ENCODE results near the gene PPP5C.
"Not testable (repeated sequence)": the region's sequence is repeated elsewhere in the genome, so short reads cannot be mapped to it uniquely, and the experiment has no call there.

PPP5C gene

DNA sequence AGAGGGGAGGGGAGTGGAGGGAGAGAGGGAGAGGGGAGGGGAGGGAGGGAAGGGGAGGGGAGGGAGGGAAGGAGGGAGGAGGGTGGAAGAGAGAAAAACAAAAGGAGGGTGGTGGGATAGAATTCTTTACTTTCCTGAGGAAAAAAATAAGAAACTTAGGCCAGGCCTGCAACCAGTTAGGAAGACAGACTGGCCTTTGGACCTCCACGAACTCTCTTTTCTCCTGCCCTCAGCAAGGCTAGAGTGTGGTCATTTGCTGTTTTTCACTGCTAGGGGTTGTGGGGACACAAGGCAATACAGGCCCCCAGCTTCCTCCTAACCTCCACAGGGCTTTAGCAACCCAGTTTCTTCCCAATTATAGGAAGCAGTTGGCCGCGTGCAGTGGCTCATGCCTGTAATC, 62.3 kb downstream of the PPP5C start:
- no peak for DNase-seq (ENCODE audit: low read depth)

DNA sequence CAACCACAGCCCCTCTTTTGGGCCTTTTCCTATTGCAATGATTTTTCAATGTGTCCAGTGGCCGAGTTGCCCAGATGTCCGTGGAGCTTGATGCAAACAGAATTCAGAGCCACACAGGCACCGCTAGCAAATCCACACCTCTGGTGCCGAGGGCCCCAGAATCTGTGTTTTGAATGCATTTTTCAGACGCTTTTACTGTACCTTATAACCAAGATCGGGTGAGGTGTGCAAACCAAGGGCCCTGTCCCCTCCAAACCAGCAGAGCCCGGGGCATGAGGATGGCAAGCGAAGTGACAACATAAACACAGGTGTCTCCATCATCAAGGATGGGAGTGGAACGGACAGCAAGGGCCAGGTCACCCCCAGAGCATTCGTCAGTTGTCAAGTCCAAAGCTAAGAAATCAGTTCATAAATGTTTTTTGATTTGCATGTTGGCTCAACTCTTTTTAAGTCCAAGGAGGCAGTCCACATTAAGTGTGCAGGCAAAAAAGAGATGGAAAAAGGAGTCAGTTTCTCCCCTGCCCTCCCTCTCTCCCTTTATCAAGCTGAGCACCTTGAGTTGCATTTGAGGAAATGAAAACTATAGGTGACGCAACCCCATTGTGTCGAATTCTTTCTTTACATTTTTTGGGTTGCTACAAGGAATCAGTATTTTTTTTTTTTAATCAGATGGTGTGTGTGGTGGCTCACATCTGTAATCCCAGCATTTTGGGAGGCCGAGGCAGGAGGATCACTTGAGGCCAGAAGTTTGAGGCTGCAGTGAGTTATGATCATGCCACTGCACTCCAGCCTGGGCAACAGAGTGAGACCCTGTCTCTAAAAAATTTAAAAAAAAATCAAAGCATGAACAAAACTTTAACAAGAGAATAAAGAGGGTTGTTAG, 63.6 kb downstream of the PPP5C start:
- DNase-seq (ENCODE audit: low read depth) = no peak

DNA sequence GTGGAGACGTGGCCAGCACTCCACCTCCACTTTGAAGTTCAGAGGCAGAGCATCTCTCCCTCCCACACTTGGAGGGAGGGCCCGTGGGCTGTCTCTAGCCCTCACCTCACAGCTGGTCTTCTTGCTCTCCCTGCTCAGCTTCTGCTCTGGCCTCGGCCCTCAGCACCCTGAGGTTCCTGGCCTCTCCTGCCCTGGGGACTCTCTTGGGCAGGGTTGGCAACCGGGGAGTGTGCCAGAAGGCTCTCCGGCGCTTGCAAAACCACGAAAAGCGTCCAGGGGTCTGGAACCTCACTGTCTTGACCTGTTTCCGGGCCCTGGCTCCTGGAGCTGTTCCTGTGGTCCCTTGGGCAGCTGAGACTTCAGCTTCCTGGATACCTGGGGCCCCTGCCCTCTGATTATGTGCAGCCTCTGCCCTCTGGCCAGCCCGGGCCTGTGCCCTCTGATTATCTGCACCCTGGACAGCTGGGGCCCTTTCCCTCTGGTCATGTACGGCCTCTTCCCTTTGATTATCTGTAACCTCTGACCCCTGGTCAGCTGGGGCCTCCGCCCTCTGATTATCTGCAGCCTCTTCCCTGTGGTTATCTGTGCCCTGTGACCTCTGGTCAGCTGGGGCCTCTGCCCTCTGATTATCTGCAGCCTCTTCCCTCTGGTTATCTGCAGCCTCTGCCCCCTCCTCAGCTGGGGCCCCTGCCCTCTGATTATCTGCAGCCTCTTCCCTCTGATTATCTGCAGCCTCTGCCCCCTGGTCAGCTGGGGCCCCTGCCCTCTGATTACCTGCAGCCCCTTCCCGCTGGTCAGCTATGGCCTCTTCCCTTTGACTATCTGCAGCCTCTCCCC, 64.4 kb downstream of the PPP5C start:
- no peak for DNase-seq (ENCODE audit: low read depth)

DNA sequence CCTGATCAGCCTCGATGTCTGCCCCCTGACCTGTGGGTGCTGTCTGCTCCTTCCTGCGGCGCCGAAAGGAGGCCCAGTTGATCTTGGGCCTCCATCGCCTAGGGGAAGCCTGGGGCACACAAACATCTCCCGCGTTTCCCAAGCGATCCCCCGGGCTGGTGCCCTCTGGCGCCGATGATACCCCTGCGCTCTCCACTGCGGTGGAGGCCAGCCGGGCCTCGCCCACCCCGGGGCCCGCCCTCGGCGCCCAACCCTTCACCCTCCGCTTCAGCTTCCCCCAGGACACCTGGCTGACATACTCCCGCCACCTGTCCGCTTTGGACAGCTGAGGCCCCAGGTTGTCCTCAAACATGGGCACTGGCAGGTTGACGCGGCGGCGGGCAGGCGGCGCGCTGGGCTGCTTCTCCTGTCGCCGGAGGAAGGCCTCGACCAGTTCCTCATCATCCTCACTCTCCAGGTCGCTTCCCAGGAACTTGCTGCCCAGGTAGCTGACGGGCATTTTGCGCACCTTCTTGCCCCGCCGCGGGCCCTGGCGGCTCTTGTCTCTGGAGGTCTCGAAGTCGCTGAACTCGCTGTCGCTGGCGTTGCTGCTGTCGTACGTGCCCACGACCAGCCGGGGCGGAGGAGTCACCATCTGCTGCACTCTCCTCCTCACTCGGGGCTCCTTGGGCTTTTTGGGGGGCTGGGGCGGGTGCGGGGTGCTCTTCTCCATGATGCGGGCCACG, 65.2 kb downstream of the PPP5C start:
- no peak for DNase-seq (ENCODE audit: low read depth)

DNA sequence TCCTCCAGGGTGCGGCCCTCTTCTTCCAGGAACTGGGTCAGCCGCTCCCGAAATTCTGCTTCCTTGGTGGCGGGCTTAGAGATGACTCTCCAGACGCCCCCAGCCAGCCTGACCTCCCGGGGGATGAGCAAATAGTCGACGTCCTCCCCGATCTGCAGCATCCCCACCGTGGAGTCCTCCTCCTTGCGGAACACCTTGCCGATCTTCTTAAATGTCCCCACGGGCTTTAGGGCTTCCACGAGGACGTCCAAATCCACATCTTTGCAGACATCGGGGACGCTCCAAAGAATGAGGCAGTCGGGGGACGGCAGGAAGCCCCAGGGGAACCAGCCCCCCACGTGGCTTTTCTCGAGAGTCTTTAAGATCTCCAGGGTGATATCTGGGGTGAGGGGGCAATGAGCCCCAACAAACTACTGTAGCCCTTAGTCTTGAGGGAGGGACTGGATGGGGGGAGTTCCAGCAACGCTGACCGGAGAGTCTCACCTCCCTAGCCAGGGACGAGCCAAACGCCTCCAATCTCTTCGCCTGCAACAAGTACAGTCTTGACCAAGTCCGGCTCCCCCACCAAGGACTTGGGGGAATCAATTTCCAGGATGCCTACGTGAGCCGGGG, 65.9 kb downstream of the PPP5C start:
- no peak for DNase-seq (ENCODE audit: low read depth)

DNA sequence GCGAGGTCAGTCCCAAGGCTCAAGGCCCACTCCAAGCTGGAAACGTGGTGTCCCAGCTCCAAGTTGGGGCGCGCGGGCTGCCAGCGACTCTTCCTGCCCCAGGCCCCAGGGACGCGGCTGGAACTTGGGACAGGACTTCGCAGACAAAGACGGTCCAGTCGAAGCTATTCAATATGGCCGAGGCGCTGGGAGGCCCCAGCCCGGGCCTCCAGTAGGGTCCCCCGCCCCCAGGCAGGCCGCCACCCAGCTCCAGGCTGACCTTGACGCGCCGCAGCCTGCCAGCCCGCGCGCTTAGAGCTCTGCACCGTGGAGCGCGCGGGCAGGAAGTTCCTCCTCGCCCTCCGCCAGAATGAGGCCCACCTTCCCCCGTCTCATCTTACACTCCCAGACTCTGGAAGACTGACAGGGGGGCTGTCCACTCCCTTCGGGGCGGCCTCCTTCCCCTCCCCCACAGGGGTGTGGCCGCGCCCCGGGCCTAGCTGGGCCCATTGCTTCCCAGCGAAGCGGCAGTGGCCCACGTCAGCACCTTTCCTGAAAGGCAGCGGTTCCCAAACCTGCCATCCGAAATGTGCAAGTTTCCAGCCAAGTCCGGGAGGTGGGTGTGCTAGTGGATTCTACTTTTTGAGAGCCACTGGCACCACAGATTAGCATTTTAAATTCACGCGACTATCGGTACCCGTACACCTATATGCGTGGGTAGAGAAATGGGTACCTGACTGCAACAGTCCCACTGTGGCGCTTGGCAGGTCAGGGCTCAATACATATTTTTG, 66.6 kb downstream of the PPP5C start, which contains the start of gene CCDC8:
Gene CCDC8 (minus strand): TSS at position 303 of the 770 bp plus-strand sequence. CDS start 754 bp downstream, outside the sequence.
- peak; percentile 95 for DNase-seq (ENCODE audit: low read depth)

DNA sequence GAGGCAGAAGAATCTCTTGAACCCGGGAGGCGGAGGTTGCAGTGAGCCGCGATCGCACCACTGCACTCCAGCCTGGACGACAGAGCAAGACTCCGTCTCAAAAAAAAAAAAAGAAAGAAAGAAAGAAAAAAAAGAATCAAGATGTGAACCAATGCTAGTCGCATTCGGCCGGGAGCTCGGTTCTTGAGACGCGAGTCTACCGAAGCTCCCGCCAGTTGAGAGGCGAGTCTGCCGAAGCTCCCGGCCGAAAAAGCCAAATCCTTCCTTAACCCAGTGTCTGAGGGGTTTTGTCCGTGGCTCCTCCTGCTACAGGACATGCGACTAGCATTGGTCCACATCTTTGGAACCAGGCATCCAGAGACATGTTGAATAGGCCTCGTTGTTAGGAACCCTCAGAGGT, 68.0 kb downstream of the PPP5C start:
- DNase-seq (ENCODE audit: low read depth) = not testable (repeated sequence)

DNA sequence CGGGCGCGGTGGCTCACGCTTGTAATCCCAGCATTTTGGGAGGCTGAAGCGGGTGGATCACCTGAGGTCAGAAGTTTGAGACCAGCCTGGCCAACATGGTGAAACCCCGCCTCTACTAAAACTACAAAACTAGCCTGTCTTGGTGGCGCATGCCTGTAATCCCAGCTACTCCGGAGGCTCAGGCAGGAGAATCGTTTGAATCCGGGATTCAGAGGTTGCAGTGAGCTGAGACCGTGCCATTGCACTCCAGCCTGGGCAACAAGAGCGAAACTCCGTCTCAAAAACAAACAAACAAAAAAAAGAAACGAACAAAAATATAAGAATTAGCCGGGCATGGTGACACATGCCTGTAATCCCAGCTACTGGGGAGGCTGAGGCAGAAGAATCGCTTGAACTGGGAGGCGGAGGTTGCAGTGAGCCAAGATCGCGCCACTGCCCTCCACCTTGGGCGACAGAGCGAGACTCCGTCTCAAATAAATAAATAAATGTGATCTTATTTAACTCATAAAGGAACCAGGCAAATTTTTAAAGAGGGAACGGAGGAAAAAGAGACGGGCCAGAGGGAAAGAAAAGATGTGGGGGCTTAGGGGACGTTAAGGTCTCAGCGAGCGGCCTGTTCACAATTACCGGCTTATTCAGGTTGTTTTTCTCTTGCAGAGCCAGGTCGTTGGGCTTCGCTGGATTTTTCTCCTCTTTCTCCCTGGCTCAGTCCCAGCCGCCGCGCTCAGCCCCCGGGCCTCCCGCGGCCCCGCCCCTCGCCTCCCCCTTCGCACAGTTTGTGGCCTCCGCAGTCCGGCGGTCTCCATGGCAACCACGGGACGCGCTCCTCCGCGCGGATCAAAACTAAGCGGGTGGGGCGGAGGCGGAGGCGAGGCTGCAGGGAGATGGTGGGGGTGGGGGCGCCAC, 69.2 kb downstream of the PPP5C start:
- peak; percentile 80 for DNase-seq (ENCODE audit: low read depth)

DNA sequence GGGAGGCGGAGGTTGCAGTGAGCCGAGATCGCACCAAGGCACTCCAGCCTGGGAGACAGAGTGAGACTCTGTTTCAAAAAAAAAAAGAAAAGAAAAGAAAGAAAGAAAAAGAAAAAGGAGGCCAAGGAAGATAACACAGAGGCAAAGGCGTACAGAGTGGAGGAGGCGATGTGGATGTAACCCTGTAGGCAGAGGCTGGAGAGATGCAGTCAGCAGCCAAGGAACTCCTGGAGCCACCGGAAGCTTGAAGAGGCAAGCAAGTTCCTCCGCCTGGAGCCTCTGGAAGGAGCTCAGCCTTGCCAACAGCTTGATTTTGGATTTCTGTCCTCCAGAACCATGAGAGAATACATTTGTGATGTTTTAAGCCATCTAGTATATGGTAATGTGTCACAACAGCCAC, 73.2 kb downstream of the PPP5C start:
- DNase-seq (ENCODE audit: low read depth) = no peak

DNA sequence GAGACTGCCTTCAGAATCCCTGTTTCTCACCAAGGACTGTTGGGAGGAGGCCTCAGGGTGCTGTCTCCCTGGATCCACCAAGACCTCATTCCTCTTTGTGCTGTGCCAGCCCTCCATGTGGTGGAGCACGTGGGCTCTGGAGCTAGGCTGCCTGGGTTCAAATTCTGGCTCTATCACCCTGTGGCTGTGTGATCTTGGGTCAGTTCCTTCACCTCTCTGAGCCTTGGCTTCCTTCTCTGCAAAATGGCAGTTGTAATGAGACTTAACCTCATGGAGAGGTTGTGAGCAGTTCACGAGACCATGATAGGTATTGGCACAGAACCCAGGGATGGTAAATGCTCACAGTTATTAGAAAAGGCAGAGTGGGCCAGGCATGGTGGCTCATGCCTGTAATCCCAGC, 75.5 kb downstream of the PPP5C start:
- DNase-seq (ENCODE audit: low read depth) = no peak

DNA sequence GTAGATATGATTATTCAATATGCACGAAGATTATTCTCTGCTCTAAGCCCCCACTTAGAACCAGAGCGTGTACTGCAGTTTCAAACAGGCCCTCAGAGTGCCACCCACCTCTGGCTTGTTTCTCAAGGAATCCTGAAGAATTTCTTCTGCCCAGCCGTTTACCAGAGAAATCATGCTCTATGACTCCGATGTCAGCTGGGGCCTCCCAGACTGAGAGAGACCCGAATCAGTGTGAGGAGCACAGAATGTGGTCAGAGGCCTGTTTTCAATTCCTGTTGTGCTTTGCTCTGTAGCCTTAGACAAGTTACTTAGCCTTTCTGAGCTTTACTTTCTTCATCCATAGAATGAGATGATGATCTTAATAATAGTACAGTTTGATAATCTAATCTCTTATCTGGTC, 76.3 kb downstream of the PPP5C start:
- DNase-seq (ENCODE audit: low read depth) = no peak

DNA sequence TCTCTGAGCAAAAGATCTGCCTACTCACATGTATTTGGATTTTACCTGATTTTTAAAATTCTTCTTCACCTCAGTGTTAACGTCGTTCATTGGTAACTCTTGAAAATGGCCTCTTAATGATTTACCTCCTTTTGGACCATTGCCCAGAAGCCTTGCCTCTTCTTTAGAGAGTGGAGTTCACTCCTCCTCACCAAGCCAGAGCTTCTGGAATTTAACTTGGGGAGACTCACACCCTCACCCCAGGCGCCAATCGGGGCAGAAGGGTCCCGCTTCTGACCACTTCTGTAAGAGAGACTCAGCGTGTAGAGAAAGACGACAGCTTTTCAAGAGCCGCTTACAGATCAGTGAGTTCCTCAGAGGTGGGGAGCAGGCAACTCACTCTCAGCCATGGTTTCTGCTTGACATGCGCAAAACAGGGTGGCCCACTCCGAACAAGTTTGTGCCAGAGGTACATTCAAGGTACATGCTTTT, 79.2 kb downstream of the PPP5C start:
- DNase-seq (ENCODE audit: low read depth) = no peak

DNA sequence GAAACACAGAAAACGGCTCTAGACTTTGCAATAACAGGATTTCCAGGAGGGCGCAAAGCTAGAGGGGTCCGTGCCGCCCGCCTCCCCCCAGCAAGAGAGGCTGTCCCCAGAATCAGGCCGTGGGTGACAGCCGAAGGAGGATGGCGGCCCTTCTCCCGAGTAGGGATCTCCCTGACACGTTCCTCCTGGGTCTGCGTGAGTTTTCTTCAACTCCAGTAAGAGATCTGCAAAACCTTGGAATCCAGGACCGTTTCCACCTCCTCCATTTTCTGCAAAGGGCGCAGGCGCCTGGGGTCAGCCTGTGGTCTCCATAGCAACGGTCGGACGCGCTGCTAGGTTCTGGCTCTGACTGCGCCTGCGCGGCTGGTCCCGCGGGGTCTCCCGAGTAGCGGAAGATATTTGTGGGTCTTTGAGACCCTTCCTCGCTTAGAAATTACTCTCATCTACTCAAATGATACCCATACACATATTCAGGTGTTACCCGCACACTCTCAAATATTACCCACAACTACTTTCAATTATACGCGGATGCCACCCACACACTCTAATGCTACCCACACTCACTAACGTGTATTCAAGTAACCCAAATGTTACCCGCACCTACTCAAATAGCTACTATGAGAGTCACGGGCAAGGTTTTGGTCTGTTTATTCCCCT, 79.7 kb downstream of the PPP5C start:
- no peak for DNase-seq (ENCODE audit: low read depth)

DNA sequence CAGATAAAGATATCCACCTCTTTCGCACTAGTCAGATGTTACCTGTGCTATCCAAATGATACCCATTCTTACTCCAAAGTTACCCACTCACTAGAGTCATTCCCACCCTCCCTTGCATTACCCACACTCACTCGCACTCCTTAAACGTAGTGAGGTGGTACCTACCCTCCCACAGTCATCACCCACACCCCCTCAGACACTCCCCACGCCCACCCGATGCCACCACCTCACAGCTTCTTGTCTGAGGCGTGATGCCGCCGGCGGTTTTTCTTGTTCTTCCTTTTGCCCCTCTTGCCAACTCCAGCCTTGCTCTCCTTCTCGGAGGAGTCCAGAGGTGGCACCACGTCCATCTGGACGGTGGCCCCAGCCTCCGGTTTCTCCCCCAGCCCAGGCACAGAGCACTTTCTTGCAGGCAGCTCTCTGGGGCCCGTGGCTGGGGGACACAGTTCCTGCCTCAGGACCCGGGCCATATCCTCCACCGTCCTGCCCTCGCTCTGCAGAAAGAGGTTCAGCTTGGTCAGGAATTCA, 80.7 kb downstream of the PPP5C start:
- DNase-seq (ENCODE audit: low read depth) = no peak

DNA sequence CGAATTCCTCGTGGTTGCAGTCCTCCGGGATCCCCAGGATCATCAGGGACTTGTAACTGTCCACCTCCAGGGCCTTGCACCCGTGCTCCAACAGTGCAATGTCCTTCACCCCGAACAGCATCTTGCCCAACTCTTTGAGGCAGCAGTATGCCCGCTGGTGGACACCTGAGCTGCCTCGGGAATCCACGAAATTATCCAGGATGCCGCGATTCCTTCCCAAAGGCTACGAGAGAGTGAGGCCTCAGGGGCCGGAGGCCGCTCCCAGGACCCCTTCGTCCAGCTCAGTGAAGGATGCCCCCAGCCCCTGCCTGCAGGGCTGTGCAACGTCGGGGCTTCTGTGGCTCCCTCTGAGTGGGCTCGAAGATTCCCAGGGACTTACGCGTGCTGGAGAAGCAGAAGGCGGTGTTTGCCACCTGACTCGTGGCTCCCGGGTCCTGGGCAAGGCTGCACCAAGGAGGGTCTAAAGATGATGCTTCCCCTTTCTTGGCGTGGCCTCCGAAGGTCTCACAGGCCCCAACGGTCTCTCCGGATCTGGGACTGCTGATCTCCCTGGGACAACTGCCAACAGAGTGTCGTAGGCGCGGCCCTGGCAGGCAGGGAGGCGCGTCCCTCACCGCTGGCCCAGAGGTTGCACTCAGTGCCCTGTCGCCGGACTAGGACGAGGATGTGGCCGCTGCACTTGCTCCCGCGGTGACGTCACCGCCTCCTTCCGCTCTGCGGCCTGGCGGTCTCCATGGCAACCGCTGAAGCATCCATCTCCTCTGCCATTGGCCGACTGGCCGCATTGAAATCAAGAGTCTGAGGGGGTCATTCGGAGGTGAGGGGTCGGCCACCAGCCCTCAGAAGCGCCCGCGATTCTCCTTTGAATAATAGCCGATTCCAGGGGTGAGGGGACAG, 81.6 kb downstream of the PPP5C start, which contains the start of gene PNMA8C:
Gene PNMA8C (minus strand): TSS at position 698 of the 897 bp plus-strand sequence. CDS start 577 bp downstream, at position 121.
- DNase-seq (ENCODE audit: low read depth) = no peak

DNA sequence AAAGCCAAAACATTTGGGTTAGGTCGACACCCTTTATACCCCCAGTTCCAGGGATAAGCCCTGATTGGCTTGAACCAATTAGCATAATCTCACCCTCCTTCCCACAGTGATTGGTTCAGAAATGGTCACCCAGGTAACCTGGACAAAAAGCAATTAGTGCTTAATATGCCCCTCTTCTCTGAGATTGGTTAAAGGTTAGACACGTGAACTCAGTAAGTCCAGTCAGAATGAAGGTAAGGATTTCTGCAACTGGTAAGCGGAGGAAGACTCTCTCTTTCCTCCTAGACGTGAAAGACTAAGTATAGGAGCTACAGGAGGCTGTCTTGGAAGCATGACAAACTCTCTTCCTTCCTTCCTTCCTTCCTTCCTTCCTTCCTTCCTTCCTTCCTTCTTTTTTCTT, 83.1 kb downstream of the PPP5C start:
- no peak for DNase-seq (ENCODE audit: low read depth)

DNA sequence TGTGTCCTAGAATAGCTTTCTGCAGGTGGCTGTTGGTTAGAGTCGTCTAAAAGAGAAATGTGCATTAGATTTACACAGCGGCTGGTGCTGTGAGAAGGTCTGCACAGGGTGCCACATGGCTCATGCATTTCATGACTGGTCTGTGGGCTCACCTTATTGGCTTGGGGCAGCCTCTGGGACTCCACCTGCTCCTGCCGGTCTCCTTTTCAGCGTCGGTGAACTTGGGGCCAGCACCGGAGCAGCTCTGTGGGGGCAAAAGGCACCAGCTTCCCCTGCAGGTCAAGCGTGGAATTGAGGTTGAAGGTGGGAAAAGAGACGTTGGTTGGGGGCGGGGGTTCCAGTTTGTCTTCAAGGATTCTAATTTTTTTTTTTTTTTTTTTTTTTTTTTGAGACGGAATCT, 84.9 kb downstream of the PPP5C start:
- no peak for DNase-seq (ENCODE audit: low read depth)

DNA sequence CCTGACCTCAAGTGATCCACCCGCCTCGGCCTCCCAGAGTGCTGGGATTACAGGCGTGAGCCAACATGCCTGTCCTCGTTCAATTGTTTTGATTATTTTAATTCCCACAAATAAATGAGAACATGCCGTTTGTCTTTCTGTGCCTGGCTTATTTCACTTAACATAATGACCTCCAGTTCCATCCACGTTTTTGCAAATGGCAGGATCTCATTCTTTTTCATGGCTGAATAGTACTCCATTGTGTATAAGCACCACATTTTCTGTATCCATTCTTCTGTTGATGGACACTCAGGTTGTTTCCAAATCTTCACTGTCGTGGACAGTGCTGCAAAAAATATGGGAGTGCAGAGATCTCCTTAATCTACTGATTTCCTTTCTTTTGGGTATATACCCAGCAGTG, 86.6 kb downstream of the PPP5C start:
- not testable (repeated sequence) for DNase-seq (ENCODE audit: low read depth)

Measured in fibroblast of the conjunctiva (primary cell).